Upper lobe of left lung (tissue), 4 donors: ENCODE measurements around the gene PDPK1.
"Not testable (repeated sequence)": the region's sequence is repeated elsewhere in the genome, so short reads cannot be mapped to it uniquely, and the experiment has no call there.

Source experiments
- CTCF ChIP-seq, 6 experiments: fragments of 450-650 bp in 4 of 6; fragments of 200-600 bp in 2 of 6; sonication (generic) in 2 of 6; IDR thresholded peaks; one replicate each; pipeline ENCODE4 v1.5.1; 2016 to 2019; ENCODE audit warnings: antibody characterized with exemption in 6 of 6
- EP300 ChIP-seq, 4 donors: sonication (generic); formaldehyde crosslinking; IDR thresholded peaks; one replicate each; pipeline ENCODE4 v1.5.1; 2017; ENCODE audit warnings: antibody characterized with exemption in 4 of 4, control low read depth in 2 of 4
- POLR2A ChIP-seq, 4 donors: fragments of 450-650 bp; IDR thresholded peaks; one replicate each; pipeline ENCODE4 v1.5.1; 2016 to 2017; ENCODE audit warnings: antibody characterized with exemption in 4 of 4, mild to moderate bottlenecking in 2 of 4
- POLR2AphosphoS5 ChIP-seq, 2 donors: sonication (generic); formaldehyde crosslinking; IDR thresholded peaks; one replicate each; pipeline ENCODE4 v1.5.1; 2017; ENCODE audit warnings: antibody characterized with exemption in 2 of 2

- TF ChIP-seq POLR2AphosphoS5, CTCF, POLR2A, EP300 (IDR thresholded peaks at IDR 0.05): not testable (repeated sequence)
Observed at GRCh38 chr16:2618964-2619363, 81.1 kb downstream of the PDPK1 start.
